ENCODE data around the gene RBKS.
"Not testable (repeated sequence)": the region's sequence is repeated elsewhere in the genome, so short reads cannot be mapped to it uniquely, and the experiment has no call there.

Gene RBKS

GRCh38 chr2:27798948-27799645 is 91.1 kb downstream of the RBKS start:
- no peak for DNase-seq (ENCODE audit: low read depth in 2 of 2)

GRCh38 chr2:27798486-27798885 is 91.7 kb downstream of the RBKS start:
- DNase-seq (ENCODE audit: low read depth in 2 of 2) = no peak

GRCh38 chr2:27797841-27798240 is 92.3 kb downstream of the RBKS start:
- DNase-seq (ENCODE audit: low read depth in 2 of 2) = no peak

GRCh38 chr2:27796791-27797765 is 93.1 kb downstream of the RBKS start:
- no peak for DNase-seq (ENCODE audit: low read depth in 2 of 2)

GRCh38 chr2:27795868-27796277 is 94.3 kb downstream of the RBKS start:
- DNase-seq (ENCODE audit: low read depth in 2 of 2) = no peak

GRCh38 chr2:27795093-27795834 is 94.9 kb downstream of the RBKS start:
- DNase-seq (ENCODE audit: low read depth in 2 of 2) = no peak

GRCh38 chr2:27792759-27793158 is 97.4 kb downstream of the RBKS start:
- no peak for DNase-seq (ENCODE audit: low read depth in 2 of 2)

- DNase-seq (ENCODE audit: low read depth in 2 of 2) = no peak
Measured at GRCh38 chr2:27790796-27791195, 99.4 kb downstream of the RBKS start.

- no peak for DNase-seq (ENCODE audit: low read depth in 2 of 2)
Measured at GRCh38 chr2:27782701-27783100, 107.5 kb downstream of the RBKS start.

GRCh38 chr2:27781496-27781895 is 108.7 kb downstream of the RBKS start:
- DNase-seq (ENCODE audit: low read depth in 2 of 2) = no peak

GRCh38 chr2:27779417-27780055 is 110.7 kb downstream of the RBKS start:
- no peak for DNase-seq (ENCODE audit: low read depth in 2 of 2)

- no peak for DNase-seq (ENCODE audit: low read depth in 2 of 2)
Measured at GRCh38 chr2:27776696-27777095, 113.5 kb downstream of the RBKS start.

GRCh38 chr2:27776097-27776496 is 114.1 kb downstream of the RBKS start:
- no peak for DNase-seq (ENCODE audit: low read depth in 2 of 2)

GRCh38 chr2:27773959-27774358 is 116.2 kb downstream of the RBKS start:
- DNase-seq (ENCODE audit: low read depth in 2 of 2) = no peak

GRCh38 chr2:27772804-27773203 is 117.4 kb downstream of the RBKS start:
- no peak for DNase-seq (ENCODE audit: low read depth in 2 of 2)

GRCh38 chr2:27771548-27772335 is 118.4 kb downstream of the RBKS start, which contains the start of gene MRPL33:
Gene MRPL33, plus strand, starts transcription at chr2:27771719. Its CDS starts 59 bp downstream, at chr2:27771778.
- peak; percentile 75 to 87 for DNase-seq (ENCODE audit: low read depth in 2 of 2)

GRCh38 chr2:27771202-27771547 is 119.0 kb downstream of the RBKS start:
- DNase-seq (ENCODE audit: low read depth in 2 of 2) = no peak

- DNase-seq (ENCODE audit: low read depth in 2 of 2) = no peak
Measured at GRCh38 chr2:27766287-27766661, 123.9 kb downstream of the RBKS start.

GRCh38 chr2:27765621-27766286 is 124.4 kb downstream of the RBKS start:
- peak in 1 of 2 donors; percentile 19 for DNase-seq (ENCODE audit: low read depth in 2 of 2)

GRCh38 chr2:27764526-27764925 is 125.7 kb downstream of the RBKS start:
- not testable (repeated sequence) for DNase-seq (ENCODE audit: low read depth in 2 of 2)

All from stimulated activated CD8-positive, alpha-beta memory T cell treated with anti-CD3 and anti-CD28 coated beads, Interleukin-7, amount 100 ng/mL, for 1 hour (primary cell).